Measurements from ENCODE around the gene TNFRSF8.

TNFRSF8 gene

DNA sequence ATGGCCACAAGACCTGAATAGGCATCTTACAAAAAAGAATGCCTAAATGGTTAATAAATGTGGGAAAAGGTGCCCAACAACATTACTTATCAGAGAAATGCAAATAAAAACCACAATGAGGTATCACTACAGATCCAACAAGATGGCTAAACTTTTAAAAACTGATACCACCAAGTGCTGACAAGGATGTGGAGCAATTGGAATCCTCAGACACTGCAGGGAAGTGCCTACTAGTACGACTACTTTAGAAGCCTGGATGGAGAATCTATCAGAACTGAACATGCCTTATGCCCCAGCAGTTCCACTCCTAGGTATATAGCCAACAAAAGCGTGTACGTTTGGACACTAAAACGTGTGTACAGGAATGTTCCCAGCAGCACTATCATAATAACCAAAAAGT lies 19.9 kb downstream of the TNFRSF8 start:
- DNase-seq (ENCODE audit: low spot score) (no peak), ATAC-seq (ENCODE audit: low read depth) (no peak)
- no peaks in the 10 kb centered on the region for H3K27me3 ChIP-seq (ENCODE audit: insufficient read depth, poor library complexity, severe bottlenecking)
- H3K27ac ChIP-seq (ENCODE audit: poor library complexity, severe bottlenecking) = no peak overlapping the region
- TF ChIP-seq, protein P1, sequence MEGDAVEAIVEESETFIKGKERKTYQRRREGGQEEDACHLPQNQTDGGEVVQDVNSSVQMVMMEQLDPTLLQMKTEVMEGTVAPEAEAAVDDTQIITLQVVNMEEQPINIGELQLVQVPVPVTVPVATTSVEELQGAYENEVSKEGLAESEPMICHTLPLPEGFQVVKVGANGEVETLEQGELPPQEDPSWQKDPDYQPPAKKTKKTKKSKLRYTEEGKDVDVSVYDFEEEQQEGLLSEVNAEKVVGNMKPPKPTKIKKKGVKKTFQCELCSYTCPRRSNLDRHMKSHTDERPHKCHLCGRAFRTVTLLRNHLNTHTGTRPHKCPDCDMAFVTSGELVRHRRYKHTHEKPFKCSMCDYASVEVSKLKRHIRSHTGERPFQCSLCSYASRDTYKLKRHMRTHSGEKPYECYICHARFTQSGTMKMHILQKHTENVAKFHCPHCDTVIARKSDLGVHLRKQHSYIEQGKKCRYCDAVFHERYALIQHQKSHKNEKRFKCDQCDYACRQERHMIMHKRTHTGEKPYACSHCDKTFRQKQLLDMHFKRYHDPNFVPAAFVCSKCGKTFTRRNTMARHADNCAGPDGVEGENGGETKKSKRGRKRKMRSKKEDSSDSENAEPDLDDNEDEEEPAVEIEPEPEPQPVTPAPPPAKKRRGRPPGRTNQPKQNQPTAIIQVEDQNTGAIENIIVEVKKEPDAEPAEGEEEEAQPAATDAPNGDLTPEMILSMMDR (IDR thresholded peaks at IDR 0.05; ENCODE audit: poor library complexity, severe bottlenecking) = no peak
- no peak overlapping the region for H3K4me3 ChIP-seq (ENCODE audit: severe bottlenecking)
- no peaks in the 10 kb centered on the region for H3K4me1 ChIP-seq (ENCODE audit: insufficient read depth, poor library complexity, severe bottlenecking)
- no peaks in the 10 kb centered on the region for H3K36me3 ChIP-seq (ENCODE audit: low read depth)
- H3K9me3 ChIP-seq (ENCODE audit: severe bottlenecking) = no peaks in the 10 kb centered on the region

DNA sequence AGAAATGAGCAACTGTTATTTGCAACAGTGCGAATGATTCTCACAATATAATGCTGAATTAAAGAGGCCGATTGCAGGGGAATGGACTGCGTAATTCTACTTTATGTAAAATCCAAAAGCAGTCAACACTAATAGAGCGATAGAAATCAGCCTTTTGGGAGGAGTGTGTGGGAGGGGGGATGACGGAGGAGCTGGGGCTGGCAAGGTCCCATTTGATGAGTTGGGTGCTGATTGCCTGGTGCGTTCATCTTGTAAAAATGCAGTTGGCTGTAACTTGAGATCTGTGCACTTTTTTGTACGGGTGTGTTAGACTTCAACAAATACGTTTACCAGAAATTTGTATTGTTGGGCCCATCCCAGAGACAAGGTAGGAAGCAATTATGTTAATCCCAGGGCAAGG lies 20.7 kb downstream of the TNFRSF8 start:
- H3K4me1 ChIP-seq (ENCODE audit: insufficient read depth, poor library complexity, severe bottlenecking) = no peaks in the 10 kb centered on the region
- DNase-seq (ENCODE audit: low spot score) (no peak), ATAC-seq (ENCODE audit: low read depth) (no peak)
- H3K4me3 ChIP-seq (ENCODE audit: severe bottlenecking) = no peak overlapping the region
- TF ChIP-seq, protein P1 (IDR thresholded peaks at IDR 0.05; ENCODE audit: poor library complexity, severe bottlenecking) = no peak
- no peaks in the 10 kb centered on the region for H3K27me3 ChIP-seq (ENCODE audit: insufficient read depth, poor library complexity, severe bottlenecking)
- no peaks in the 10 kb centered on the region for H3K36me3 ChIP-seq (ENCODE audit: low read depth)
- no peak overlapping the region for H3K27ac ChIP-seq (ENCODE audit: poor library complexity, severe bottlenecking)
- no peaks in the 10 kb centered on the region for H3K9me3 ChIP-seq (ENCODE audit: severe bottlenecking)

DNA sequence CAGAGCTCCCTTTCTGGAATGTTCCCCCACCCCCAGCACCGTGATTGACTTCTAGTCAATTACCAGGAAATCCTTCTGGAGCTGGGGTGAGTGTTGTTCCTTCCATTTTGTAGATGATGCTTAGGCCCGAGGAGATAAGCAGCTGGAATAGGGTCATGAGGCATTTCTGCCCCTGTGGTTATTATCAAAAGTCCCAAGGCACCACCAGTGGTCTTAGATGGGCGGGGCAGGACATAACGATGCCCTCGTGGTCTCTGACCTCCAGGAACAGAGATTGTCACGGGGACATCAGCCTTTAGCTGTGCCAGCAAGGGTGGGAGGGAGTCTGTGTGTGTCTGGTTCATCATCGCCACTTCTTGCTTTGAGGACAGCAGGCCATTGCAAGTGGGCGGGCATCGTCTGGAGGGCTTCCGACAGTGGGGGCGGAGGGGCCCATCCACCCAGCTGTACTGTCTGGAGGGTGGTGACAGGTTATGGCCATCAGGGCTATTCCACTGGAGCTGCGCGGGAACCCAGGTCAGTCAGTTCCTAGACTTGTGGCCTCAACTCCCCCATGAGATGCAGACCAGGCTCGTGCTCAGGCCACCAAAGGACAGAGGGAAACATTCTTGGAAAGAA lies 22.6 kb downstream of the TNFRSF8 start:
- no peak overlapping the region for H3K27ac ChIP-seq (ENCODE audit: poor library complexity, severe bottlenecking)
- no peaks in the 10 kb centered on the region for H3K27me3 ChIP-seq (ENCODE audit: insufficient read depth, poor library complexity, severe bottlenecking)
- H3K4me1 ChIP-seq (ENCODE audit: insufficient read depth, poor library complexity, severe bottlenecking) = no peaks in the 10 kb centered on the region
- H3K9me3 ChIP-seq (ENCODE audit: severe bottlenecking) = no peaks in the 10 kb centered on the region
- H3K36me3 ChIP-seq (ENCODE audit: low read depth) = no peaks in the 10 kb centered on the region
- ATAC-seq (ENCODE audit: low read depth) = no peak
- no peak for DNase-seq (ENCODE audit: low spot score)
- no peak overlapping the region for H3K4me3 ChIP-seq (ENCODE audit: severe bottlenecking)
- TF ChIP-seq, protein P1 (IDR thresholded peaks at IDR 0.05; ENCODE audit: poor library complexity, severe bottlenecking) = no peak

DNA sequence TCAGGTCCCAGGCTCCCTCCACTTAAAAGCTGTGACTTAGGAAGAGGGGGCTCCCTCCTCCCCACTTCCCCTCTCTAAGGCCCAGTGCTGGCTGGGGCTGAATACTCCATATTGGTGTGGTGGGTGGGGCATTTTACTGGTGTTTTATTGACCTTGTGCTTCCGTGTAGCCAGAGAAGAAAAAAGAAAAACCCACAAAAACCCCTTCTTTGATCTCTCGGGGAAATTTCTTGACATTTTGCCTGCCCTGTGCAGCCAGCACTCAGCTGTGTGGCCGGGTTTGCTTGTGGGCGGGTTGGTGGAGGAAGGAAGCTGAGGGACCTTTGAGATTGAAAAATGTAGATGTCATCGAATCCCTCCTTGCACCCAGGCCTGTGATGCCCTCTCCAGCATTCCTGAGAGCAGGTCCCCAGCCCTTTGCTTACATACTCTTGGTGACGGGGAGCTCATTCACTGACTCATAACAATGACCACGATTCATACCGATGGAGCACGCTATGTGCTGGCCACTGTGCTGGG lies 24.8 kb downstream of the TNFRSF8 start:
- DNase-seq (ENCODE audit: low spot score) (no peak), ATAC-seq (ENCODE audit: low read depth) (no peak)
- TF ChIP-seq, protein P1 (IDR thresholded peaks at IDR 0.05; ENCODE audit: poor library complexity, severe bottlenecking) = no peak
- Histone ChIP-seq H3K36me3 (ENCODE audit: low read depth) (no peaks in the 10 kb centered on the region), H3K27me3 (ENCODE audit: insufficient read depth, poor library complexity, severe bottlenecking) (no peaks in the 10 kb centered on the region), H3K27ac (ENCODE audit: poor library complexity, severe bottlenecking) (no peak overlapping the region), H3K4me3 (ENCODE audit: severe bottlenecking) (no peak overlapping the region), H3K9me3 (ENCODE audit: severe bottlenecking) (no peaks in the 10 kb centered on the region), H3K4me1 (ENCODE audit: insufficient read depth, poor library complexity, severe bottlenecking) (no peaks in the 10 kb centered on the region)

DNA sequence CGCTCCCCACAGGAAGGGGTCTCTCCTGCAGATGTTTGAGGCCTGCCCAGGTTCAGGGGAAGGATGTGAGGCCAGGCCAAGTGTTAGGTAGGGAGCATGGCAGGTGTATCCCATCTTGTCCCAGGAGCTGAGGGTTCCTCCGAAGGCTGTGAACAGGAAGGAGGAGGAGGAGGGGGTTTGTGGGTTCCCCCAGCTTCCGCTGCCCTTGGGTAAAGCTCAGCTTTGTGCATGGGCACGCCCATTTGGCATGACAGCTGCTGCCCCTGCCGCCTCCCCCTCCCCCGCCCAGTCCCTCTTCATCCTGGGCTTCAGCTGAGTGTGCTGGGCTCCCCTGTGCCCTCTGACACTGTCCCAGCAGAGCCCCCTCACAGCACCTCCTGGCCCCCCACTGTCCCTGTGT lies 25.5 kb downstream of the TNFRSF8 start:
- H3K27ac ChIP-seq (ENCODE audit: poor library complexity, severe bottlenecking) = no peak overlapping the region
- no peak overlapping the region for H3K4me3 ChIP-seq (ENCODE audit: severe bottlenecking)

More for the DNA sequence above, 25.5 kb downstream of the TNFRSF8 start:
- TF ChIP-seq, protein P1 (IDR thresholded peaks at IDR 0.05; ENCODE audit: poor library complexity, severe bottlenecking) = no peak
- Histone ChIP-seq H3K27me3 (ENCODE audit: insufficient read depth, poor library complexity, severe bottlenecking) (no peaks in the 10 kb centered on the region), H3K4me1 (ENCODE audit: insufficient read depth, poor library complexity, severe bottlenecking) (no peaks in the 10 kb centered on the region), H3K9me3 (ENCODE audit: severe bottlenecking) (no peaks in the 10 kb centered on the region), H3K36me3 (ENCODE audit: low read depth) (no peaks in the 10 kb centered on the region)
- DNase-seq (ENCODE audit: low spot score) = no peak
- no peak for ATAC-seq (ENCODE audit: low read depth)

Measured in RWPE2 (cell line).